Stomach (tissue), 4 donors: Measurements from ENCODE around the gene NEUROD6.

ENCODE experiments used
- CTCF ChIP-seq, 7 experiments: fragments of 450-650 bp in 4 of 7; fragments of 200-600 bp in 3 of 7; sonication (generic) in 3 of 7; IDR thresholded peaks; one replicate each; pipeline ENCODE4 v1.5.1; 2016 to 2019; ENCODE audit warnings: antibody characterized with exemption in 7 of 7, control low read depth in 2 of 7, mild to moderate bottlenecking in 1 of 7
- EP300 ChIP-seq: sonication (generic); formaldehyde crosslinking; IDR thresholded peaks from one replicate; pipeline ENCODE4 v1.6.1; 2017; ENCODE audit warnings: antibody characterized with exemption
- POLR2A ChIP-seq, 4 donors: fragments of 450-650 bp; IDR thresholded peaks; one replicate each; pipeline ENCODE4 v1.6.1; 2016; ENCODE audit warnings: antibody characterized with exemption in 4 of 4, control low read depth in 2 of 4, mild to moderate bottlenecking in 1 of 4, moderate library complexity in 1 of 4
- POLR2AphosphoS5 ChIP-seq, 3 donors: sonication (generic); formaldehyde crosslinking; IDR thresholded peaks; one replicate each; pipeline ENCODE4 v1.6.1; 2016; ENCODE audit warnings: antibody characterized with exemption in 3 of 3

GRCh38 chr7:31358467-31358866 lies 17.9 kb upstream of the NEUROD6 start:
- TF ChIP-seq POLR2A (IDR thresholded peaks at IDR 0.05) (no peak), EP300 (no peak), CTCF (IDR thresholded peaks at IDR 0.05) (no peak), POLR2AphosphoS5 (IDR thresholded peaks at IDR 0.05) (no peak)
